T-helper 2 cell (primary cell): ENCODE data around the gene ADGRV1.
"Not testable (repeated sequence)": the region's sequence is repeated elsewhere in the genome, so short reads cannot be mapped to it uniquely, and the experiment has no call there.

Experiments
- DNase-seq, 5 experiments: peaks; one replicate each; pipeline versions ENCODE4 v3.0.0 to v3.0.0-alpha.2; 2012 to 2022

The ADGRV1 gene

GRCh38 chr5:90657788-90658187 is 99.2 kb downstream of the ADGRV1 start:
- no peak for DNase-seq

- no peak for DNase-seq
These were observed 100.0 kb downstream of the ADGRV1 start for GRCh38 chr5:90658620-90659019.

GRCh38 chr5:90668079-90668565 is 109.5 kb downstream of the ADGRV1 start:
- DNase-seq: not testable (repeated sequence)

GRCh38 chr5:90675222-90675621 is 116.6 kb downstream of the ADGRV1 start:
- no peak for DNase-seq

GRCh38 chr5:90680921-90681563 is 122.4 kb downstream of the ADGRV1 start:
- DNase-seq: no peak

- DNase-seq: no peak
These were observed 123.7 kb downstream of the ADGRV1 start for GRCh38 chr5:90682278-90682677.

- DNase-seq: no peak
These were observed 126.9 kb downstream of the ADGRV1 start for GRCh38 chr5:90685425-90686022.

GRCh38 chr5:90686363-90686762 is 127.8 kb downstream of the ADGRV1 start:
- DNase-seq: not testable (repeated sequence)

GRCh38 chr5:90687458-90687857 is 128.9 kb downstream of the ADGRV1 start:
- not testable (repeated sequence) for DNase-seq

- DNase-seq: no peak
These were observed 130.5 kb downstream of the ADGRV1 start for GRCh38 chr5:90689064-90689463.

GRCh38 chr5:90690307-90690706 is 131.7 kb downstream of the ADGRV1 start:
- DNase-seq: no peak

GRCh38 chr5:90691533-90691932 is 132.9 kb downstream of the ADGRV1 start:
- DNase-seq: no peak

- no peak for DNase-seq
These were observed 137.6 kb downstream of the ADGRV1 start for GRCh38 chr5:90696153-90696552.

- no peak for DNase-seq
These were observed 141.7 kb downstream of the ADGRV1 start for GRCh38 chr5:90700299-90700698.

GRCh38 chr5:90703932-90704331 is 145.3 kb downstream of the ADGRV1 start:
- DNase-seq: no peak

- DNase-seq: no peak
These were observed 149.1 kb downstream of the ADGRV1 start for GRCh38 chr5:90707698-90708097.

- no peak for DNase-seq
These were observed 150.9 kb downstream of the ADGRV1 start for GRCh38 chr5:90709323-90710155.

GRCh38 chr5:90718387-90718786 is 159.8 kb downstream of the ADGRV1 start:
- DNase-seq: no peak

- DNase-seq: no peak
These were observed 181.0 kb downstream of the ADGRV1 start for GRCh38 chr5:90739567-90739966.

- no peak for DNase-seq
These were observed 181.7 kb downstream of the ADGRV1 start for GRCh38 chr5:90740244-90740799.

GRCh38 chr5:90741022-90741564 is 182.5 kb downstream of the ADGRV1 start:
- no peak for DNase-seq

- no peak for DNase-seq
These were observed 187.5 kb downstream of the ADGRV1 start for GRCh38 chr5:90746119-90746518.

GRCh38 chr5:90747175-90747574 is 188.6 kb downstream of the ADGRV1 start:
- DNase-seq: no peak
